Lung (tissue), 12 donors: ENCODE measurements around the gene DGKE. TPM values are rescaled to one million over a fixed set of nuclear protein-coding genes. Genes with fewer than 3 reads are reported as not detected.

Experiments
- ATAC-seq: fragments of 200-7000 bp; cut with Tn5 transposase; one replicate; pipeline ENCODE4 v1.9.1; 2020; ENCODE audit warnings: moderate number of reproducible peaks; ENCODE audit not compliant: insufficient read depth, low FRiP score
- DNase-seq, 3 donors: peaks; one replicate each; pipeline ENCODE4 v3.0.0-alpha.2; 2013 to 2017
- H3K27ac ChIP-seq, 2 donors: one replicate each; pipeline ENCODE4 v1.5.1; 2013; ENCODE audit warnings: mild to moderate bottlenecking in 2 of 2, moderate library complexity in 2 of 2, control low read depth in 1 of 2, inconsistent platforms in 1 of 2, low read depth in 1 of 2, low read length in 1 of 2
- H3K27me3 ChIP-seq, 3 donors: one replicate each; pipeline ENCODE4 v1.5.1; 2013; ENCODE audit warnings: low read length in 2 of 3; ENCODE audit not compliant: control insufficient read depth in 3 of 3, insufficient read depth in 3 of 3
- H3K36me3 ChIP-seq, 4 donors: one replicate each; pipeline ENCODE4 v1.5.1; 2013; ENCODE audit warnings: low read length in 4 of 4, mild to moderate bottlenecking in 1 of 4, moderate library complexity in 1 of 4; ENCODE audit not compliant: control insufficient read depth in 4 of 4, insufficient read depth in 4 of 4
- H3K4me1 ChIP-seq, 5 donors: one replicate each; pipeline ENCODE4 v1.5.1; 2013; ENCODE audit warnings: low read length in 5 of 5, mild to moderate bottlenecking in 2 of 5, moderate library complexity in 1 of 5; ENCODE audit not compliant: control insufficient read depth in 5 of 5, insufficient read depth in 5 of 5
- H3K4me3 ChIP-seq: one replicate; pipeline ENCODE4 v1.5.1; 2013; ENCODE audit warnings: mild to moderate bottlenecking, control low read depth, moderate library complexity
- H3K9ac ChIP-seq, 2 donors: one replicate each; pipeline ENCODE4 v1.5.1; 2013; ENCODE audit warnings: low read length in 2 of 2, control low read depth in 1 of 2; ENCODE audit not compliant: insufficient read depth in 1 of 2
- H3K9me3 ChIP-seq, 4 donors: one replicate each; pipeline ENCODE4 v1.5.1; 2013; ENCODE audit warnings: low read length in 3 of 4, mild to moderate bottlenecking in 1 of 4, moderate library complexity in 1 of 4; ENCODE audit not compliant: control insufficient read depth in 4 of 4, insufficient read depth in 3 of 4
- CTCF ChIP-seq: IDR thresholded peaks from 2 replicates; pipeline ENCODE4 v1.5.1; 2012; ENCODE audit warnings: mild to moderate bottlenecking; ENCODE audit errors: control extremely low read depth, extremely low read depth
- WGBS, 2 donors: extraction: QIAGEN DNeasy Blood & Tissue Kit; methylation state at CpG; one replicate each; pipeline ENCODE4 v1.1.7; 2013; 5-methylcytosine and 5-hydroxymethylcytosine counted together
- polyA plus RNA-seq, 2 donors: library from polyadenylated mRNA; stranded (reverse); fragments of 200-250 nt; gene quantifications; one replicate each; pipeline ENCODE4 v1.2.1, GENCODE V29; 2013
- total RNA-seq, 2 donors: library from RNA; depleted of rRNA in 1 of 2; stranded (reverse); fragments of >200 nt in 1 of 2; gene quantifications; one replicate each; pipeline ENCODE4 v1.2.1, GENCODE V29; 2014 to 2021
- donor health status: control.
- donor health status: control.
- donor health status: Bipolar disorder and iron deficiency.
- donor health status: healthy.
- donor health status: DM: yes; HTN: yes; CAD: no.

The DGKE gene
- total and polyA plus RNA-seq, 4 donors: 1.5 to 38.2 (median 5.7) TPM

- no peaks in the 10 kb centered on the region for H3K36me3 ChIP-seq
- DNase-seq: no peak
- H3K9me3 ChIP-seq: no peaks in the 10 kb centered on the region
- H3K27me3 ChIP-seq: no peaks in the 10 kb centered on the region
- TF ChIP-seq CTCF: no peak
- no peak overlapping the region for H3K4me3 ChIP-seq
- 84 to 91% methylated on average over 5 of the region's 5 CpGs for WGBS, 2 donors
- no peak overlapping the region for H3K27ac ChIP-seq
- no peak overlapping the region for H3K9ac ChIP-seq
- peaks cover 0 to 3% (median 0%) of the 10 kb centered on the region in 5 donors for H3K4me1 ChIP-seq
- ATAC-seq: no peak
Observed at GRCh38 chr17:56795221-56795865, 38.6 kb upstream of the DGKE start.

GRCh38 chr17:56796536-56796935 lies 37.4 kb upstream of the DGKE start:
- H3K4me1 ChIP-seq: peaks cover 0 to 6% (median 2%) of the 10 kb centered on the region in 5 donors
- H3K36me3 ChIP-seq: no peaks in the 10 kb centered on the region
- ATAC-seq (no peak), DNase-seq (no peak)
- no peaks in the 10 kb centered on the region for H3K9me3 ChIP-seq
- no peaks in the 10 kb centered on the region for H3K27me3 ChIP-seq
- TF ChIP-seq CTCF: no peak
- H3K9ac ChIP-seq: no peak overlapping the region
- no peak overlapping the region for H3K4me3 ChIP-seq
- H3K27ac ChIP-seq: no peak overlapping the region
- WGBS, 2 donors: 90 to 93% methylated on average over 8 of the region's 8 CpGs

GRCh38 chr17:56798916-56799315 lies 35.0 kb upstream of the DGKE start:
- no peak for ATAC-seq
- H3K27me3 ChIP-seq: no peaks in the 10 kb centered on the region
- H3K36me3 ChIP-seq: no peaks in the 10 kb centered on the region
- WGBS, 2 donors: 55 to 56% methylated on average over 4 of the region's 4 CpGs
- H3K9me3 ChIP-seq: no peaks in the 10 kb centered on the region
- H3K9ac ChIP-seq: no peak overlapping the region
- H3K4me1 ChIP-seq: peaks cover 0 to 23% (median 0%) of the 10 kb centered on the region in 5 donors
- H3K4me3 ChIP-seq: no peak overlapping the region
- TF ChIP-seq CTCF: no peak
- DNase-seq: no peak
- no peak overlapping the region for H3K27ac ChIP-seq
